ENCODE results near the gene TRMT44. TPM values are rescaled to one million over a fixed set of nuclear protein-coding genes. Genes with fewer than 3 reads are reported as not detected.

Gene TRMT44
- total and polyA plus RNA-seq, 2 of the 13 experiments (the other 11 are each of a cell fraction or from before 2014, with no cell fraction given) = 5.8 to 8.6 TPM

- POLR2A ChIA-PET = no interaction called here
- H3K4me2 ChIP-seq (ENCODE audit: low read depth, low read length) = no peak overlapping the region
- 98% methylated on average over 8 of the region's 9 CpGs for WGBS (ENCODE audit: low lambda C conversion rate)
These were observed 37.8 kb downstream of the TRMT44 start for GRCh38 chr4:8478371-8478770.

More at GRCh38 chr4:8478371-8478770, 37.8 kb downstream of the TRMT44 start:
- Histone ChIP-seq H4K20me1 (ENCODE audit: insufficient read depth, low read length) (no peaks in the 10 kb centered on the region), H3K27me3 (ENCODE audit: control insufficient read depth in 1 of 2, insufficient read depth in 2 of 2, low read length in 2 of 2) (no peaks in the 10 kb centered on the region), H3K9ac (ENCODE audit: insufficient read depth, low read depth, low read length) (no peak overlapping the region), H3K79me2 (ENCODE audit: insufficient read depth, low read length) (no peaks in the 10 kb centered on the region), H2AFZ (ENCODE audit: low read length) (no peak overlapping the region), H3K4me3 (replicated peaks in 1 of 3; ENCODE audit: insufficient read depth in 1 of 3, low read depth in 2 of 3, low read length in 3 of 3) (no peak overlapping the region), H3K27ac (ENCODE audit: extremely low read length, insufficient read depth, low read length) (no peak overlapping the region), H3K4me1 (ENCODE audit: insufficient read depth, low read length) (no peaks in the 10 kb centered on the region), H3K9me3 (ENCODE audit: low read length) (no peaks in the 10 kb centered on the region), H3K36me3 (replicated peaks in 1 of 2; ENCODE audit: control insufficient read depth in 1 of 2, insufficient read depth in 2 of 2, low read length in 2 of 2) (peaks cover 0 to 5% of the 10 kb centered on the region in 2 experiments; a peak in 2 of 5 replicates)
- TF ChIP-seq TAF1 (CRISPR knock-in tag; IDR thresholded peaks at IDR 0.05) (no peak), ZNF629 (CRISPR knock-in tag; conservative IDR thresholded peaks at IDR 0.05) (no peak), SMAD3 (CRISPR knock-in tag; IDR thresholded peaks at IDR 0.05) (no peak), AKNA (CRISPR knock-in tag; IDR thresholded peaks at IDR 0.05; ENCODE audit: borderline replicate concordance) (no peak), ATF7 (IDR thresholded peaks at IDR 0.05) (no peak), ATF7 (CRISPR knock-in tag; IDR thresholded peaks at IDR 0.05) (no peak), ZKSCAN5 (CRISPR knock-in tag; IDR thresholded peaks at IDR 0.05) (no peak), TRIM24 (CRISPR knock-in tag; IDR thresholded peaks at IDR 0.05) (no peak), TRIM22 (IDR thresholded peaks at IDR 0.05) (no peak), RAD21 (CRISPR knock-in tag; IDR thresholded peaks at IDR 0.05) (no peak)
- TF ChIP-seq, protein P1, sequence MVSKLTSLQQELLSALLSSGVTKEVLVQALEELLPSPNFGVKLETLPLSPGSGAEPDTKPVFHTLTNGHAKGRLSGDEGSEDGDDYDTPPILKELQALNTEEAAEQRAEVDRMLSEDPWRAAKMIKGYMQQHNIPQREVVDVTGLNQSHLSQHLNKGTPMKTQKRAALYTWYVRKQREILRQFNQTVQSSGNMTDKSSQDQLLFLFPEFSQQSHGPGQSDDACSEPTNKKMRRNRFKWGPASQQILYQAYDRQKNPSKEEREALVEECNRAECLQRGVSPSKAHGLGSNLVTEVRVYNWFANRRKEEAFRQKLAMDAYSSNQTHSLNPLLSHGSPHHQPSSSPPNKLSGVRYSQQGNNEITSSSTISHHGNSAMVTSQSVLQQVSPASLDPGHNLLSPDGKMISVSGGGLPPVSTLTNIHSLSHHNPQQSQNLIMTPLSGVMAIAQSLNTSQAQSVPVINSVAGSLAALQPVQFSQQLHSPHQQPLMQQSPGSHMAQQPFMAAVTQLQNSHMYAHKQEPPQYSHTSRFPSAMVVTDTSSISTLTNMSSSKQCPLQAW (CRISPR knock-in tag; IDR thresholded peaks at IDR 0.05) = no peak
- TF ChIP-seq, protein P2, sequence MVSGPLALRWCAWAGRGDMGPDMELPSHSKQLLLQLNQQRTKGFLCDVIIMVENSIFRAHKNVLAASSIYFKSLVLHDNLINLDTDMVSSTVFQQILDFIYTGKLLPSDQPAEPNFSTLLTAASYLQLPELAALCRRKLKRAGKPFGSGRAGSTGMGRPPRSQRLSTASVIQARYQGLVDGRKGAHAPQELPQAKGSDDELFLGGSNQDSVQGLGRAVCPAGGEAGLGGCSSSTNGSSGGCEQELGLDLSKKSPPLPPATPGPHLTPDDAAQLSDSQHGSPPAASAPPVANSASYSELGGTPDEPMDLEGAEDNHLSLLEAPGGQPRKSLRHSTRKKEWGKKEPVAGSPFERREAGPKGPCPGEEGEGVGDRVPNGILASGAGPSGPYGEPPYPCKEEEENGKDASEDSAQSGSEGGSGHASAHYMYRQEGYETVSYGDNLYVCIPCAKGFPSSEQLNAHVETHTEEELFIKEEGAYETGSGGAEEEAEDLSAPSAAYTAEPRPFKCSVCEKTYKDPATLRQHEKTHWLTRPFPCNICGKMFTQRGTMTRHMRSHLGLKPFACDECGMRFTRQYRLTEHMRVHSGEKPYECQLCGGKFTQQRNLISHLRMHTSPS (CRISPR knock-in tag; IDR thresholded peaks at IDR 0.05; ENCODE audit: low read depth) = no peak
- in situ Hi-C loops (cut with HindIII; ENCODE audit: extremely low pct_ligation_motif_present, low pct_unique_long_range_greater_than_20kb) = loop anchor here (10.0 kb wide), 1 partner anchor 66 kb away; no protein-coding TSS in a partner anchor
- no peak for FAIRE-seq
- CTCF ChIA-PET (ENCODE audit: low intra/inter-chr PET ratio, low total read pairs) = no interaction called here
- no peak for ATAC-seq
- no peak for DNase-seq (ENCODE audit: low spot score)
- intact Hi-C loops (cut with micrococcal nuclease; ENCODE audit: unreplicated experiment) = no loop called here
- no TSS peak for BruUV-seq (replicated peaks)
